Measurements from ENCODE around the gene CIAO2B.

The CIAO2B gene

GRCh38 chr16:66906916-66907836 lies 27.0 kb downstream of the CIAO2B start:
- Histone ChIP-seq H3K4me3 (ENCODE audit: low read length) (no peak overlapping the region), H3K9ac (ENCODE audit: low read depth, low read length) (no peak overlapping the region), H3K36me3 (ENCODE audit: insufficient read depth, low read length) (no peaks in the 10 kb centered on the region), H3K4me2 (ENCODE audit: low read length) (no peak overlapping the region), H3K27me3 (ENCODE audit: control insufficient read depth, insufficient read depth, low read length) (peaks cover 19% of the 10 kb centered on the region), H3K9me3 (replicated peaks; ENCODE audit: low read length) (no peaks in the 10 kb centered on the region), H3K4me1 (ENCODE audit: control insufficient read depth, insufficient read depth, low read length) (no peaks in the 10 kb centered on the region)

GRCh38 chr16:66905633-66906539 lies 28.3 kb downstream of the CIAO2B start:
- Histone ChIP-seq H3K4me3 (ENCODE audit: low read length) (no peak overlapping the region), H3K9ac (ENCODE audit: low read depth, low read length) (no peak overlapping the region), H3K4me2 (ENCODE audit: low read length) (no peak overlapping the region), H3K27me3 (ENCODE audit: control insufficient read depth, insufficient read depth, low read length) (peaks cover 19% of the 10 kb centered on the region), H3K9me3 (replicated peaks; ENCODE audit: low read length) (no peaks in the 10 kb centered on the region), H3K4me1 (ENCODE audit: control insufficient read depth, insufficient read depth, low read length) (no peaks in the 10 kb centered on the region), H3K36me3 (ENCODE audit: insufficient read depth, low read length) (no peaks in the 10 kb centered on the region)

DNA sequence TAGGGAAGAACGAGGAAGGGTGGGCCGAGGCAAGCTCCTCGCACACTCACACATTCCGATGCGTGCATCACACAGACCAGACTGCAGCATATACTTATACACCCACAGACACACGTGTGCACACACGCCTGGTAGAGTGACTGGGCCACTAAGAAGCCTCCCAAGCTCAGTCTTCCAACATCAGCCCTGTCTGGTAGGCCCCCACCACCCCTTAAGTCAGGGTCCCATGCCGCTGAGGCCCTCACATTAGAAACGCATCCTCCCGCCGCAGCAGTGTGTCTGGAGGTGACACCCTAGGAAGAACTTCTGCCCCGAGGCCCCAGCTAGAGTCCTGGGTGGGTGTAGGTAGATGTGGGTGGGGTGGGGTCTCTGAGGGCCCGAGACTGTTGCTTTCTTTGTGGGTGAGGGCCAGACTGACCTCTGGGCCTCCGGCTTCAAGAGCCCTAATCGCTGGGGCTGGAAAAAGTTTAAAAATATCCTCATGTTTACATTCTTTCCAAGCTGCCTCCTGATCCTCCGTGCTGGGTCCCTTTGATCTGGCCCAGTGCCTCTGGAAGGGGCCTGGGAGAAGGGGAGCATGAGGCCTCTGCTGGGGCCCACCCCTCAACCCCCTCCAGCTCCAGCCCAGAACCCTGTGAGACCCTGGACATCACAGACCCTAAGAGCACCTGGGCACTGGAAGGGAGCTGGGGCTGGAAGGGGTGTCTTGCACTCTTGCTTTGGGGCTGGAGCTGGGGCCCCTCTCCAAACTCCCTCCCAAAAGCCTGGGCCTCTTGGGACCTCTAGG lies 29.2 kb downstream of the CIAO2B start:
- Histone ChIP-seq H3K4me3 (ENCODE audit: low read length) (no peak overlapping the region), H3K27me3 (ENCODE audit: control insufficient read depth, insufficient read depth, low read length) (peaks cover 19% of the 10 kb centered on the region), H3K36me3 (ENCODE audit: insufficient read depth, low read length) (no peaks in the 10 kb centered on the region), H3K9ac (ENCODE audit: low read depth, low read length) (no peak overlapping the region), H3K9me3 (replicated peaks; ENCODE audit: low read length) (no peaks in the 10 kb centered on the region), H3K4me1 (ENCODE audit: control insufficient read depth, insufficient read depth, low read length) (peaks cover 5% of the 10 kb centered on the region), H3K4me2 (ENCODE audit: low read length) (no peak overlapping the region)

- no peak overlapping the region for H3K4me2 ChIP-seq (ENCODE audit: low read length)
- H3K9ac ChIP-seq (ENCODE audit: low read depth, low read length) = no peak overlapping the region
- peaks cover 19% of the 10 kb centered on the region for H3K27me3 ChIP-seq (ENCODE audit: control insufficient read depth, insufficient read depth, low read length)
- H3K4me3 ChIP-seq (ENCODE audit: low read length) = no peak overlapping the region
- H3K4me1 ChIP-seq (ENCODE audit: control insufficient read depth, insufficient read depth, low read length) = peaks cover 11% of the 10 kb centered on the region
- no peaks in the 10 kb centered on the region for H3K9me3 ChIP-seq (replicated peaks; ENCODE audit: low read length)
- no peaks in the 10 kb centered on the region for H3K36me3 ChIP-seq (ENCODE audit: insufficient read depth, low read length)
Observed at GRCh38 chr16:66904428-66904845, 29.8 kb downstream of the CIAO2B start.

- Histone ChIP-seq H3K4me2 (ENCODE audit: low read length) (no peak overlapping the region), H3K4me3 (ENCODE audit: low read length) (no peak overlapping the region), H3K27me3 (ENCODE audit: control insufficient read depth, insufficient read depth, low read length) (peaks cover 18% of the 10 kb centered on the region), H3K9me3 (replicated peaks; ENCODE audit: low read length) (no peaks in the 10 kb centered on the region), H3K9ac (ENCODE audit: low read depth, low read length) (no peak overlapping the region), H3K36me3 (ENCODE audit: insufficient read depth, low read length) (no peaks in the 10 kb centered on the region), H3K4me1 (ENCODE audit: control insufficient read depth, insufficient read depth, low read length) (peaks cover 13% of the 10 kb centered on the region)
Observed at GRCh38 chr16:66903544-66904427, 30.4 kb downstream of the CIAO2B start.

GRCh38 chr16:66902648-66903543 lies 31.3 kb downstream of the CIAO2B start:
- H3K9ac ChIP-seq (ENCODE audit: low read depth, low read length) = no peak overlapping the region

GRCh38 chr16:66901626-66902025 lies 32.6 kb downstream of the CIAO2B start:
- no peak overlapping the region for H3K9ac ChIP-seq (ENCODE audit: low read depth, low read length)
- H3K27me3 ChIP-seq (ENCODE audit: control insufficient read depth, insufficient read depth, low read length) = peaks cover 5% of the 10 kb centered on the region
- no peak overlapping the region for H3K4me3 ChIP-seq (ENCODE audit: low read length)
- H3K36me3 ChIP-seq (ENCODE audit: insufficient read depth, low read length) = no peaks in the 10 kb centered on the region
- H3K4me1 ChIP-seq (ENCODE audit: control insufficient read depth, insufficient read depth, low read length) = peaks cover 13% of the 10 kb centered on the region
- no peaks in the 10 kb centered on the region for H3K9me3 ChIP-seq (replicated peaks; ENCODE audit: low read length)
- H3K4me2 ChIP-seq (ENCODE audit: low read length) = no peak overlapping the region

More at GRCh38 chr16:66902648-66903543, 31.3 kb downstream of the CIAO2B start:
- Histone ChIP-seq H3K4me2 (ENCODE audit: low read length) (no peak overlapping the region), H3K4me3 (ENCODE audit: low read length) (no peak overlapping the region), H3K9me3 (replicated peaks; ENCODE audit: low read length) (no peaks in the 10 kb centered on the region), H3K27me3 (ENCODE audit: control insufficient read depth, insufficient read depth, low read length) (peaks cover 15% of the 10 kb centered on the region), H3K36me3 (ENCODE audit: insufficient read depth, low read length) (no peaks in the 10 kb centered on the region), H3K4me1 (ENCODE audit: control insufficient read depth, insufficient read depth, low read length) (peaks cover 13% of the 10 kb centered on the region)

DNA sequence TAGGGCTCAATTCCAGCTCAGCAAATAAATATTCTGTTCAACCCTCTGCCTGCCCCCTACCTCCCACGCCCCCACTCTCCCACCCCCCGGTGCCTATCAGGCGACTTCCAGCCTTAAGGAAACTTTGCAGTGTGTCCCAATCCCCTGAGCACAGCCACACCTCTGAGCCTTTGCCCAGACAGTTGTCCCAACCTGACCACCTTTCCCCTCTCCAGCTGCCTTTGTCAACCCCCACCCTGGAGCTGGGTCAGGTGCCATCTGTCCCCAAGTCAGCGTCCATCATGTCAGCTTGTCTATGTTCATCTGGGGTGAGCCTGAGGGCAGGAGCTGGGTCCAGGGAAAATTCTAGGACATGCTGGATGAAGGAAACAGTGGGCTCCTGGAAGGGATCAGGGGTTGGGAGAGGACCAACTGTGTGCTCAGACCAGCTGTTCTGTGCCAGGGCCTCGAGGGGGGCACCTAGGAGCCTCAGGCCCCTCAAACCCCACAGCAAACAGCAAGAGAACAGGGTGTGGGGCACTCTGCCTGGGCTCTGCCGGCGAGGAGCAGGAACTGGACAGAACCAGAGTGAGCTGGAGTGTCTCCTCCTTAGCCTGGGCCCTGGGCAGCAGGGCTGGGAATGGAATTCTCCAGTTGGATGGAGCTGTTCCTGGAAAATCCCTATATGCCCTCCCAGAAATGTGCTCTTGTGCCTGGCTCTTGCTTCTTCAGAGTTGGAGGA lies 33.3 kb downstream of the CIAO2B start:
- no peaks in the 10 kb centered on the region for H3K9me3 ChIP-seq (replicated peaks; ENCODE audit: low read length)
- H3K4me3 ChIP-seq (ENCODE audit: low read length) = no peak overlapping the region
- no peaks in the 10 kb centered on the region for H3K27me3 ChIP-seq (ENCODE audit: control insufficient read depth, insufficient read depth, low read length)
- H3K4me2 ChIP-seq (ENCODE audit: low read length) = no peak overlapping the region
- peaks cover 13% of the 10 kb centered on the region for H3K4me1 ChIP-seq (ENCODE audit: control insufficient read depth, insufficient read depth, low read length)
- H3K36me3 ChIP-seq (ENCODE audit: insufficient read depth, low read length) = no peaks in the 10 kb centered on the region
- H3K9ac ChIP-seq (ENCODE audit: low read depth, low read length) = no peak overlapping the region

- H3K4me1 ChIP-seq (ENCODE audit: control insufficient read depth, insufficient read depth, low read length) = peaks cover 13% of the 10 kb centered on the region
- no peak overlapping the region for H3K9ac ChIP-seq (ENCODE audit: low read depth, low read length)
- no peak overlapping the region for H3K4me3 ChIP-seq (ENCODE audit: low read length)
- H3K27me3 ChIP-seq (ENCODE audit: control insufficient read depth, insufficient read depth, low read length) = no peaks in the 10 kb centered on the region
- H3K4me2 ChIP-seq (ENCODE audit: low read length) = peak overlapping the region; percentile 39
- no peaks in the 10 kb centered on the region for H3K36me3 ChIP-seq (ENCODE audit: insufficient read depth, low read length)
- no peaks in the 10 kb centered on the region for H3K9me3 ChIP-seq (replicated peaks; ENCODE audit: low read length)
Observed at GRCh38 chr16:66899945-66900710, 34.1 kb downstream of the CIAO2B start.

Measured in skeletal muscle satellite cell (primary cell).